Measurements from ENCODE around the gene TINAGL1.

Gene TINAGL1

GRCh38 chr1:31607360-31607759, 31.0 kb downstream of the TINAGL1 start:
- DNase-seq (ENCODE audit: low read depth), result no peak

- no peak for DNase-seq (ENCODE audit: low read depth)
These were observed 33.3 kb downstream of the TINAGL1 start for GRCh38 chr1:31609514-31610118.

- no peak for DNase-seq (ENCODE audit: low read depth)
These were observed 38.2 kb downstream of the TINAGL1 start for GRCh38 chr1:31614414-31615005.

GRCh38 chr1:31615414-31615813, 39.1 kb downstream of the TINAGL1 start:
- no peak for DNase-seq (ENCODE audit: low read depth)

- no peak for DNase-seq (ENCODE audit: low read depth)
These were observed 39.6 kb downstream of the TINAGL1 start for GRCh38 chr1:31615939-31616338.

GRCh38 chr1:31617218-31617915, 41.1 kb downstream of the TINAGL1 start, which contains the start of gene HCRTR1:
Gene HCRTR1, plus strand, starts transcription at chr1:31617689. Its CDS starts 1,504 bp downstream, at chr1:31619193.
- DNase-seq (ENCODE audit: low read depth), result no peak

GRCh38 chr1:31617916-31618746, 41.8 kb downstream of the TINAGL1 start:
- DNase-seq (ENCODE audit: low read depth), result peak; percentile 39

GRCh38 chr1:31618916-31619846, 42.9 kb downstream of the TINAGL1 start:
- no peak for DNase-seq (ENCODE audit: low read depth)

GRCh38 chr1:31620631-31621497, 44.5 kb downstream of the TINAGL1 start:
- DNase-seq (ENCODE audit: low read depth), result no peak

- DNase-seq (ENCODE audit: low read depth), result no peak
These were observed 45.1 kb downstream of the TINAGL1 start for GRCh38 chr1:31621498-31621820.

- DNase-seq (ENCODE audit: low read depth), result no peak
These were observed 45.8 kb downstream of the TINAGL1 start for GRCh38 chr1:31621847-31622730.

- DNase-seq (ENCODE audit: low read depth), result no peak
These were observed 47.0 kb downstream of the TINAGL1 start for GRCh38 chr1:31623365-31623764.

GRCh38 chr1:31624309-31624708, 48.0 kb downstream of the TINAGL1 start:
- DNase-seq (ENCODE audit: low read depth), result no peak

- no peak for DNase-seq (ENCODE audit: low read depth)
These were observed 48.6 kb downstream of the TINAGL1 start for GRCh38 chr1:31624731-31625514.

- DNase-seq (ENCODE audit: low read depth), result no peak
These were observed 49.4 kb downstream of the TINAGL1 start for GRCh38 chr1:31625561-31626222.

- DNase-seq (ENCODE audit: low read depth), result no peak
These were observed 50.2 kb downstream of the TINAGL1 start for GRCh38 chr1:31626223-31627207.
